Prostate gland (tissue), 2 donors: ENCODE measurements around the gene SMC1B. TPM values are rescaled to one million over a fixed set of nuclear protein-coding genes. Genes with fewer than 3 reads are reported as not detected.
"Not testable (repeated sequence)": the region's sequence is repeated elsewhere in the genome, so short reads cannot be mapped to it uniquely, and the experiment has no call there.

Experiments used
- DNase-seq: peaks from one replicate; pipeline ENCODE4 v3.0.0-alpha.2; 2019; ENCODE audit warnings: low spot score
- H3K27ac ChIP-seq, 2 donors: fragments of 200-600 bp; sonication (generic); 2 replicates each; pipeline ENCODE4 v1.5.1; 2017 to 2019
- H3K27me3 ChIP-seq: fragments of 200-600 bp; sonication (generic); replicated peaks from 2 replicates; pipeline ENCODE4 v1.5.1; 2019; ENCODE audit not compliant: insufficient read depth
- H3K36me3 ChIP-seq, 2 donors: fragments of 200-600 bp; sonication (generic); 1 replicate in 1 of 2; 2 replicates in 1 of 2; pipeline versions ENCODE4 v1.5.1 to v1.8.1; 2017 to 2019
- H3K4me1 ChIP-seq: fragments of 200-600 bp; sonication (generic); replicated peaks from 2 replicates; pipeline ENCODE4 v1.5.1; 2019
- H3K4me3 ChIP-seq, 2 donors: fragments of 200-600 bp; sonication (generic); 2 replicates each; pipeline ENCODE4 v1.5.1; 2017 to 2019
- H3K9me3 ChIP-seq: fragments of 200-600 bp; sonication (generic); 2 replicates; pipeline ENCODE4 v1.5.1; 2017
- CTCF ChIP-seq, 4 experiments: fragments of 200-600 bp in 2 of 4; fragments of 450-650 bp in 2 of 4; sonication (generic) in 2 of 4; IDR thresholded peaks; 1 replicate in 3 of 4; 2 replicates in 1 of 4; pipeline ENCODE4 v1.5.1; 2016 to 2019; ENCODE audit warnings: antibody characterized with exemption in 4 of 4, mild to moderate bottlenecking in 2 of 4, moderate library complexity in 2 of 4
- POLR2A ChIP-seq: fragments of 450-650 bp; IDR thresholded peaks from one replicate; pipeline ENCODE4 v1.6.1; 2016; ENCODE audit warnings: antibody characterized with exemption, mild to moderate bottlenecking
- POLR2AphosphoS5 ChIP-seq: sonication (generic); formaldehyde crosslinking; IDR thresholded peaks from one replicate; pipeline ENCODE4 v1.6.1; 2017; ENCODE audit warnings: antibody characterized with exemption
- WGBS: methylation state at CpG from one replicate; pipeline ENCODE4 v1.1.5; 2018; 5-methylcytosine and 5-hydroxymethylcytosine counted together
- intact Hi-C: fragments of 100-400 bp; cut with DNase I; formaldehyde crosslinking; loops from one replicate; pipeline ENCODE4 v1.14.2; 2022
- total RNA-seq, 2 donors: library from RNA; depleted of rRNA; stranded (reverse); fragments of >200 nt; gene quantifications; one replicate each; pipeline ENCODE4 v1.1.0, GENCODE V29; 2016

The SMC1B gene
- total RNA-seq, 2 donors from 2014 or later: 8.2 TPM; not detected in 1

GRCh38 chr22:45298934-45299505 lies 114.4 kb downstream of the SMC1B start:
- intact Hi-C loops: no loop called here
- TF ChIP-seq POLR2A (no peak), POLR2AphosphoS5 (no peak), CTCF (IDR thresholded peaks at IDR 0.05) (no peak)
- no peaks in the 10 kb centered on the region for H3K4me1 ChIP-seq
- DNase-seq: no peak
- no peak overlapping the region for H3K4me3 ChIP-seq
- 75% methylated on average over 15 of the region's 15 CpGs for WGBS
- no peak overlapping the region for H3K27ac ChIP-seq
- H3K27me3 ChIP-seq: no peaks in the 10 kb centered on the region
- H3K36me3 ChIP-seq: no peaks in the 10 kb centered on the region
- no peaks in the 10 kb centered on the region for H3K9me3 ChIP-seq

- H3K9me3 ChIP-seq: no peaks in the 10 kb centered on the region
- no peak overlapping the region for H3K27ac ChIP-seq
- H3K27me3 ChIP-seq: no peaks in the 10 kb centered on the region
- H3K36me3 ChIP-seq: no peaks in the 10 kb centered on the region
- intact Hi-C loops: no loop called here
- no peak for TF ChIP-seq POLR2A
- TF ChIP-seq CTCF (IDR thresholded peaks at IDR 0.05): no peak
- TF ChIP-seq POLR2AphosphoS5: no peak
- 80% methylated on average over 13 of the region's 13 CpGs for WGBS
- H3K4me3 ChIP-seq: no peak overlapping the region
- H3K4me1 ChIP-seq: no peaks in the 10 kb centered on the region
- no peak for DNase-seq
These were observed 116.6 kb downstream of the SMC1B start for GRCh38 chr22:45296628-45297297.

- H3K9me3 ChIP-seq: no peaks in the 10 kb centered on the region
- no peaks in the 10 kb centered on the region for H3K27me3 ChIP-seq
- H3K4me3 ChIP-seq: no peak overlapping the region
- WGBS: 86% methylated on average over 9 of the region's 9 CpGs
- H3K4me1 ChIP-seq: no peaks in the 10 kb centered on the region
- no peak overlapping the region for H3K27ac ChIP-seq
- H3K36me3 ChIP-seq: no peaks in the 10 kb centered on the region
- intact Hi-C loops: no loop called here
- no peak for DNase-seq
- TF ChIP-seq POLR2AphosphoS5 (no peak), CTCF (IDR thresholded peaks at IDR 0.05) (no peak), POLR2A (no peak)
These were observed 117.9 kb downstream of the SMC1B start for GRCh38 chr22:45295492-45295891.

GRCh38 chr22:45295004-45295403 lies 118.4 kb downstream of the SMC1B start:
- H3K36me3 ChIP-seq, H3K27me3 ChIP-seq, DNase-seq, intact Hi-C loops, H3K4me1 ChIP-seq, H3K4me3 ChIP-seq, H3K27ac ChIP-seq, H3K9me3 ChIP-seq: not testable (repeated sequence)
- 92% methylated on average over 6 of the region's 6 CpGs for WGBS

Other genes starting within 250 kb of the SMC1B start
- gene NUP50, start 249.7 kb downstream of the SMC1B start, total RNA-seq: 100 to 1,000 TPM in 1 of 2 donors, 10 to 100 TPM in 1; 51.4 to 101 TPM
- gene KIAA0930, start 172.7 kb downstream of the SMC1B start, total RNA-seq: 10 to 100 TPM; 29.1 to 55.1 TPM
- 100 to 1,000 TPM in 1 of 2 donors, 10 to 100 TPM in 1; 12.6 to 103 TPM for gene UPK3A, start 128.7 kb downstream of the SMC1B start, total RNA-seq
- gene FAM118A, start 103.7 kb downstream of the SMC1B start, total RNA-seq: 100 to 1,000 TPM in 1 of 2 donors, 10 to 100 TPM in 1; 60.8 to 215 TPM
- gene RIBC2, start 94 bp upstream of the SMC1B start, total RNA-seq: 1 to 10 TPM; 6.0 to 7.4 TPM
- gene FBLN1, start 89.3 kb upstream of the SMC1B start, total RNA-seq: 100 to 1,000 TPM; 125 to 144 TPM